ENCODE data around the gene GRN.
"Not testable (repeated sequence)": the region's sequence is repeated elsewhere in the genome, so short reads cannot be mapped to it uniquely, and the experiment has no call there.

Gene GRN

GRCh38 chr17:44362459-44362948 is 17.4 kb downstream of the GRN start:
- no peak for DNase-seq

- DNase-seq = no peak
These were observed 18.0 kb downstream of the GRN start for GRCh38 chr17:44362949-44363612.

- DNase-seq = no peak
These were observed 18.6 kb downstream of the GRN start, which contains the start of gene FAM171A2 for GRCh38 chr17:44363613-44364159. Gene FAM171A2 (minus strand): TSS chr17:44363853. CDS start chr17:44363714, 139 bp downstream.

DNA sequence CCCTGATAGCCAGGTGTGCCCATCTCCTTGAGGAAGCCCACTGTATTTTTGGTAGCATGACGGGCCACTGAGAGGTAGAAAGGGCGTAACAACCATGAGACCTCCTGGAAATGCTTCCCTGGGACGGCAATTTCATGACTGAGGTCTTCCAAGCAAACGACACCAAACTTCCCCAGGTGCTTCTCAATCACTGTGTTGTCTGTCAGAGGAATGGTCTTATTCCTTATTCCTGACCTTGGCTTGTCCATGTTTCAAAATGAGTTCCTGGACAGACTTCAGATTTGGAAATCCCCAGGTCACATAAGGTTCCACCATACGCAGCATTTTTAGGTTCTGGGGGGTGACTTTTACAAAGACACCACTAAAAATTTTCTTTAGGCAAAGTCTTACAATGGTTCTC is 19.9 kb downstream of the GRN start:
- DNase-seq = not testable (repeated sequence)

GRCh38 chr17:44367231-44367979 is 22.3 kb downstream of the GRN start:
- DNase-seq = no peak

DNA sequence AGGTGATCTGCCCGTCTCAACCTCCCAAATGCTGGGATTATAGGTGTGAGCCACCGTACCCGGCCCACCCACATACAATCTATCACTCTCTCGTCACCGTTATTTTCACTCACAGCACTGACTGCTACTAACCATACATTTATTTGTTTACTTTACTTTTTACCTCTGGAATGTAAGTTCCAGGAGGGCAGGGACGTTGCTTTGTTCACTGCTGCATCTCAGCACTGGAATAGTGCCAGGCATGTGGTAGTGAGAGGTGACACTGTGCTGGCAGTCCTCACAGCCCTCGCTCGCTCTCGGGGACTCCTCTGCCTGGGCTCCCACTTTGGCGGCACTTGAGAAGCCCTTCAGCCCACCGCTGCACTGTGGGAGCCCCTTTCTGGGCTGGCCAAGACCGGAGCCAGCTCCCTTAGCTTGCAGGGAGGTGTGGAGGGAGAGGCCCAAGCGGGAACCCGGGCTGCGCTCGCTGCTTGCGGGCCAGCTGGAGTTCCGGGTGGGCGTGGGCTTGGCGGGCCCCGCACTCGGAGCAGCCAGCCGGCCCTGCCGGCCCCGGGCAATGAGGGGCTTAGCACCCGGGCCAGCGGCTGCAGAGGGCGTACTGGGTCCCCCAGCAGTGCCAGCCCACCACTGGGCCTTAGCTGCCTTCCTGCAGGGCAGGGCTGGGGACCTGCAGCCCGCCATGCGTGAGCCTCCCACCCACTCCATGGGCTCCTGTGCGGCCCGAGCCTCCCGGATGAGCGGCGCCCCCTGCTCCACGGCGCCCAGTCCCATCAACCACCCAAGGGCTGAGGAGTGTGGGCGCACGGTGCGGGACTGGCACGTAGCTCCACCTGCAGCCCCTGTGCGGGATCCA is 23.5 kb downstream of the GRN start:
- DNase-seq = not testable (repeated sequence)

DNA sequence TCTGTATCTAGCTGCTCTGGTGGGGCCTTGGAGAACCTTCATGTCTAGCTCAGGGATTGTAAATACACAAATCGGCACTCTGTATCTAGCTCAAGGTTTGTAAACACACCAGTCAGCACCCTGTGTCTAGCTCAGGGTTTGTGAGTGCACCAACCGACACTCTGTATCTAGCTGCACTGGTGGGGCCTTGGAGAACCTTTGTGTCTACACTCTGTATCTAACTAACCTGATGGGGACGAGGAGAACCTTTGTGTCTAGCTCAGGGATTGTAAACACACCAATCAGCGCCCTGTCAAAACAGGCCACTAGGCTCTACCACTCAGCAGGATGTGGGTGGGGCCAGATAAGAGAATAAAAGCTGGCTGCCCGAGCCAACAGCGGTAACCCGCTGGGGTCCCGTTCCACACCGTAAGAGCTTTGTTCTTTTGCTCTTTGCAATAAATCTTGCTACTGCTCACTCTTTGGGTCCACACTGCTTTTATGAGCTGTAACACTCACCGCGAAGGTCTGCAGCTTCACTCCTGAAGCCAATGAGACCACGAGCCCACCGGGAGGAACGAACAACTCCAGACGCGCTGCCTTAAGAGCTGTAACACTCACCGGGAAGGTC is 24.4 kb downstream of the GRN start:
- not testable (repeated sequence) for DNase-seq

DNA sequence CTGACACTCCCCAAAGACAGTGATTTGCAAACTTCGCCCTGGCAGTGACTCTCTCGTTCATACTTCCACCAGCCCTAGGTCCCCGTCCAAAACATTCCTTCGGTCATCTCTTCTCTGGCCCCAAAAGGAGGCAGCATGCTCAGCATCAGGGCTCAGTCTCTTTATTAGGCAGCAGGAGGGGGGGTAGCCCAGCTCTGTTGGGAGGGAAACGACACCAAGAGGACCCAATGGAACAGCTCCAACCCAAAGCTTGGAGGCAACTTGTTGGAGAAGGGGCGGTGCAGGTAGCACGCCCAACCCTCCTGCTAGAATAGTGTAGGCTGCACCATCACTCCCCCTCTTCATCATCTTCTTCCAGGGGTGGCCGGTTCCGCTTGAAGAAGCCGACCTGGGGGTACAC is 26.9 kb downstream of the GRN start:
- no peak for DNase-seq

- no peak for DNase-seq
These were observed 29.4 kb downstream of the GRN start for GRCh38 chr17:44374306-44375195.

GRCh38 chr17:44375196-44376017 is 30.3 kb downstream of the GRN start:
- DNase-seq = no peak

DNA sequence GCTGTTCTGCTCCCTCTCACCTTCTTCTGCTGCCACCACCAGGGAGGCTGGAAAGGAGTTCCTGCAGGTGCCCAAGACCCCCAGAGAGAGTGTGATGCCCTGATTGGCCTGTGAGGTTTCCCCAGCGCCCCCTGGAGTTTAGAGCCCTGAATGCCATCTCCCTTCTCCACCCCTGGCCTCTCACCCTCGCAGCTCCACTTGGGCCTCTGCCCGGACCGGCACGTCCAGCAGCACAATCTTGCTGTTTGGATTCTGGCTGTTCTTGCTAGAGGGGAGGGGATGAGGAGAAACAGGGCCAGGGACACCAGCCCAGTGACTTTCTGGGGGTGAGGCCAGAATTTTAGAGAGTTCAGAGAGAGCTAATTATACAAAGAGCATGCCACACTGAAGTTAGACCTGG is 31.0 kb downstream of the GRN start:
- no peak for DNase-seq

GRCh38 chr17:44376779-44377178 is 31.7 kb downstream of the GRN start:
- DNase-seq = no peak

DNA sequence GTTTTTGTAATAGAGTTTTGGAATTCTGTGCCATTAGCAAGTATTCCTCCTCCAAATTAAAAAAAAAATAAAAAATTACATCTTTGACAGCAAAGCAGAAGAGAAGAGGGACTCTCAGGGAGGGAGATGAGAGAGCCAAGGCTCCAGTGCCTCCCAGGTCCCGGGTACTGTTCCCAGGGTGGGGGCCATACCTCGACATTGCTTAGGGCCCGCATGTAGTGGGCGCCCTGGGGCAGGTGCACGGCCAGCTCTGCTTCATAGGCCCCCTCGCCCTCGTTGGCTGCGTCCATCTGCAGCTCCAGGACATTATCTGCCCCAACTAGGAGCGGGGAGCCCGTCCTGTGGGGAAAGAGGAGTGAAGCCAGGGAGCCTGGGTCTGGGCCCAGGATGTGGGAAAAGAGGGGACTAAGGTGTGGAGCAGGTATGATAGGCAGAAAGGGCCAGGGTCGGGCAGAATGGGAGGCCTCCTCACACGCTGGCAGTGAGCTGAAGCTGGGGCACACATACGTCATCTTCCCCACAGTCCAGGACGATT is 33.1 kb downstream of the GRN start:
- DNase-seq = no peak

DNA sequence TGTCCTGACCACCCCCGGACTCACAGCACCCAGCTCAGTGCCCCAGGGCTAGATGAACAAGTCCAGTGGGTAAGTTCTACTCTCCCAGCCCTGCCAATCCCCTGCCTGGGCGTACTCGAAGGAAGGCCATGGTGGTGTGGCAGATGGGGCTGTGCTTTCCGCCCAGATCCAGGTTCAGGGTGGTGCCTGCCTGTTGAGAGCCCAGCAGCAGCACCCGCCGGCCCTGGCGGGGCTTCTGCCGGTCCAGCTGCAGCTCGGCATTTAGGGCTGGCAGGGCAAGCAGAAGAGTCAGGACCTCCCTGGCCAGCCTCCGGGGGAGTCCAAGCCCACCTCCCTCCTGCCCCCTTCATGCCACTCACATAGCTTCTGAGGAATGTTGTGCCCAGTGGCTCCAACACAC is 34.8 kb downstream of the GRN start:
- no peak for DNase-seq

DNA sequence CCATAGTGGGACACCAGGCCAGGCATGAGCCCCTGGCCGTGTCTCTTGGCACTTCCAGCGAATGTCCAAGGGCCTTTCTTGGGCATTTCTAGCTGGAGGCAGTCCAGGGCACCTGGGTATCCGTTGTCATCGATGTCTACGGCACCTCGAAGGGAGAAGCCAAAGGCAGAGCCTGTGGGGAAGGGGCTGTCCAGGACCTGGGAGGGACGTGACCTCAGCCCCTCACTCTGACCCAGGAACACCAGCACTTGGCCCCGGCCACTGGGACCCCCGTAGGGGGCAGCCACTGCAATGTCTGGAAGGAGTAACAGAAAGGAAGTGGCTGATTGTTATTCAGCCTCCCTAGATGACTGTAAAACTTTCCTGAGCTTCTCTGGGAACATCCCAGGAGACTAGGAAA is 35.7 kb downstream of the GRN start:
- DNase-seq = no peak

DNA sequence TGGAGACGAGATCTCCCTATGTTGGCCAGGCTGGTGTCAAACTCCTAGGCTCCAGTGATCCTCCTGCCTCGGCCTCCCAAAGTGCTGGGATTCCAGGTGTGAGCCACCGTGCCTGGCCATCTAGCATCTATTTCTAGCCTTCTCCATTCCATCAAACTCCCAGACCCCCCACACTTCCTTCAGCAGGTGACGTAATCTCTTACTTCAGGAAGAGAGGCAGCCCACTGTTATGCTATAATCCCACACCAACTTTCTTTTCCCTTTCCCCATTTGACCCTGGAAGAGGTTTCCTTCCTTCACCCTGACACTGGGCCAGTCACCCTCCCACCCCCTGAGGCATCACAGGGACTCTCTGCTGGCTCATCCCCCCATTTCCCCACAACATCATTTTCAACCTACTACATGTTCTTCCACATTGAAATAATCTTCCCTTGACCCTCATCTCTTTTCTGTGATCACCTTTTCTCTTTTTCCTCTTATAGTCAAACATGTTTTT is 36.8 kb downstream of the GRN start:
- no peak for DNase-seq

DNA sequence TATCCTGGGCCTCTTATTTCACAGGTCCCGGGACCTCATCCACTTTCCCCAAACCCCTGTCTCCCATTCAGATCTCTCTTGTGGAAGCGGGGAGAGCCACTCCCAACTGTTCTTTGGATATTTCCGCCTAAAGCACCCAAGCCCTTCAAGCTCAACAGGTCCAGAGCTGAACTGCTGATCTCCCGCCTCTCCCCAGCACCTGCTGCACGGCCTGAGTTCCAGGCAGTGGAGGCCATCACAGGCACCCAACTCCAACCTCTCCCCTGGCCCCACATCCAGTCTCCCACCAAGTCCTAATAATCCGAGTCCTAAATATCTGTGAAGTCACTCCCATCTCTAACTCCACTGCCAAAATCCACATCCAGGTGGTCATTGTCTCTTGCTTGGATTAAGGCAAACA is 37.8 kb downstream of the GRN start:
- no peak for DNase-seq

DNA sequence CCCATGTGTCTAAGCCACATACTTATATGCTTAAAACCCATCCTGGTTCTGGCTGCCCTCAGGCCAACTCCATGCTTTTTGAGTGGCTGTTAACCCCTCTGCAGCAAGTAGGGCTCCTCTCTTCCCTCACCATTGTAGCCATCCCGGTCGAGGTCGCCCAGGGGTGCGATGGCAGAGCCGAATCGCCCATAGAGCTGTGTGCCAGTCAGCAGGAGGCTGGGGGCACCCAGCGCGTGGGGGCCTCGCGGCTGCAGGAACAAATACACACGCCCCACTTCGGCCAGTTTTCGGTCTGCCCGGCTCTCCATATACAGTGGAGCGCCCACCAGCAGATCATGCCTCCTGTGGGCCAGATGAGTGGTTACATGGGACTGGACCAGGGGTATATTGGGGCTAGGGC is 38.3 kb downstream of the GRN start:
- DNase-seq = no peak

DNA sequence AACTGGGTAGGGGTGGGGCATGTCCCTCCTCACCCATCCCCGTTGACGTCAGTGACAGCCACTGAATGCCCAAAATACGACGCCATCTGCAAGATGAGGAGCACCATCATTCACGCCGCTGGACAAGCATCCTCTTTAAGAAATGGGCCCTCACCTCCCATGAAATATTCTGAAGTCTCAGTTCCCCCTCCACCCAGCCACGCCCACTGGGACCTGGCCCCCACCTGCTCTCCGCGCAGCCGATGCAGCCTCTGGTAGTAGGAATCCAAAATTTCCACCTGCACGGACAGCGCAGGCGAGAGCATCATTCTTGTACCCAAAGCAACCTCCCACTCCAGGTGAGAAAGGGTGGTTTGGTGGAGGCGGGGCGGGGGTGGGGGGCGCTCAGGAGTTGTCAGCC is 38.8 kb downstream of the GRN start:
- DNase-seq = no peak

DNA sequence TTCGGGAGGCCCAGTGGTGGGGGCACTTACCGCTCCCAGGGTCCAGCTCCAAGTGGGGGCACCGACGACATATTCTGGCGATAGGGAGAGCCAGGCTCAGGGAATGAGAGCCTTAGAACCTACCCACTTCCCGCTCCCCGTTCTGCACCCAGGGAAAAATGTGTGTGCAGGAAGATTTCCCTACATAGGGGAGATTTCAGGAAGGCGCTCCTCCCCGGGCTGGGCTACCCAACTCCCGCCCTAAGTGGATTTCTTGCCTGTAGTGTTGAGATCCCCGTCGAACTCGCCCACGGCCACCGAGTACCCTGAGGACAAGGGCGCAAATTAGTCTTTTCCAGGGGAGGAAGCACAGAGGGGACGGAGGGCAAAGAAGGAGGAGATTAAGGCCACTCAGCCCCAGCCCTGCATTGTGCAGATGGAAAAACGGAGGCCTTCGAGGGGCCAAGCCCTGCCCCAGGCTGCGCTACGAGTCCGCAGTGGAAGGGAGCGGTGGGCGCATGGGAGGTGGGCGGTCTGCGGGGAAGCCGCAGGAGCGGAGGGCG is 39.2 kb downstream of the GRN start:
- DNase-seq = no peak
